HG02678 (cell line): ENCODE results near the gene SRRT.
"Not testable (repeated sequence)": the region's sequence is repeated elsewhere in the genome, so short reads cannot be mapped to it uniquely, and the experiment has no call there.

Experiments
- ATAC-seq: cut with Tn5 transposase; IDR thresholded peaks from one replicate; pipeline ENCODE4 v1.9.1; 2021; ENCODE audit warnings: mild to moderate bottlenecking, moderate library complexity; ENCODE audit not compliant: unreplicated experiment

SRRT gene

GRCh38 chr7:100893318-100893895 lies 18.5 kb downstream of the SRRT start:
- ATAC-seq, result no peak

- ATAC-seq, result no peak
Measured at GRCh38 chr7:100893910-100894721, 19.2 kb downstream of the SRRT start.

- no peak for ATAC-seq
Measured at GRCh38 chr7:100894860-100895700, 20.2 kb downstream of the SRRT start.

GRCh38 chr7:100895701-100895955 lies 20.7 kb downstream of the SRRT start, which contains the start of gene ACHE:
ACHE (minus strand) TSS chr7:100895888; CDS start chr7:100894232, 1,656 bp downstream.
- ATAC-seq, result no peak

DNA sequence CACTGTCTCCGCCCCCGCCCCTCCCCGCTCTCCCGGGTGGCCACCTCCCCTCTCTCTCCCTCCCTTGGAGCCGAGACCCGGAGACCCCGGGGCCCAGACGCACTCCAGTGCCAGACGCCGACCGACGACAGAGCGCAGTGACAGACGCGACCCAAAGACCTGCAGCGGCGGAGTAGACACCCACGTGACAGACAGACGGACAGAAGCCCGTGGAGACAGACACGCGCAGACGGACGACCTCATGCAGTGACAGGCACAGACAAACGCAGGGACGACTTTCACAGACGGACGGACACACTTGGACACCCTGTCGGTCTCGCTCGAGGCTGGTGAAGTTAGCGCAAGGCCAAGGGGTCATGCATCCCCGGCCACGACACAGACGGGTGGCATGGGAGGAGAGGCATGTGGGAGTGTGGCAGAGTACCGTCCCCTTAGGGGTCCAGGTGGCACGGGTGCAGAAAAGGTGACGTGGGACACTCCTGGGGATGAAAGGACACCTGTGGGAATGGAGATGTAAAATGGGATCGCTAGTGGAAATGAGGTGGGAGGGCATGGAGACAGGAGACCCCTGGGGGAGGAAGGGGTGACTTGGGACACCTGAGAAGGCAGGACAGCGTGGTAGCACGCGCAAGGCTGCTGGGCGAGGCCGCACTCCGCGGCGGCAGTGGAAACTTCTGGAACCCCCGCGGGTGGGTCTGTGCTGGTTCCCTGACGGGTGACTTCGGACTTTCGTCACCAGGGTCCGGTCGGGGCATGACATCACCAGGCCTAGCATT lies 21.2 kb downstream of the SRRT start:
- ATAC-seq, result no peak

GRCh38 chr7:100896732-100897608 lies 22.1 kb downstream of the SRRT start:
- no peak for ATAC-seq

GRCh38 chr7:100897772-100898454 lies 23.0 kb downstream of the SRRT start:
- ATAC-seq, result no peak

DNA sequence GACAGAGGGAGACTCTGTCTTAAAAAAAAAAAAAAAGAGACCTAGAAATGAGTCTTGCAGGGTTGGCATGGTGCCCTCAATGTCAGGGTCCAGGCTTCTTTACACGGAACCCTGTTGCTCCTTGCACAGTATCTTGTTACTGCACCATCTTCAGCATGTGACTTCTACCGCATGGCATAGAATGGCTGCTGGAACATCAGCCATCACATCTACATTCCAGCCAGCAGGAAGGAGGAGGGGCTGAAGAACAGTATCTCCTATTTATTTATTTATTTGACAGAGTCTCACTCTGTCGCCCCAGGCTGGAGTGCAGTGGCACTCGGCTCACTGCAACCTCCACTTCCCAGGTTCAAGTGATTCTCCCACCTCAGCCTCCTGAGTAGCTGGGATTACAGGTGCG lies 24.5 kb downstream of the SRRT start:
- no peak for ATAC-seq

- no peak for ATAC-seq
Measured at GRCh38 chr7:100900978-100901377, 26.1 kb downstream of the SRRT start.

DNA sequence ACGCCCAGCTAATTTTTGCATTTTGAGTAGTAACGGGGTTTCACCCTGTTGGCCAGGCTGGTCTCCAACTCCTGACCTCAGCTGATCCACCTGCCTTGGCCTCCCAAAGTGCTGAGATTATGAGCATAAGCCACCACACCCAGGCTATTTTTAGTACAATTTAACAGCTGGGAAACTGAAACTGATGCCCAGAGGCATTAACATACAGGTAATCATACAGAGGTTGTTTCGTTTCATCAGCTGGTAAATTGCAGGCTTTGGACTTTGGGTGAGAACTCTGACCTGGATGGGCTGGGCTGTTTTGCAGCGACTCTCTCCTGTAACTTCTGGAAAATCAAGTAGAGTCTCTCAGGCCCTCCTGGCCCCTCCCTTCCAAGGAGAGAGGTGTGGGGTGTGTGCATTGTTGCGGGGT lies 27.0 kb downstream of the SRRT start:
- ATAC-seq, result no peak

DNA sequence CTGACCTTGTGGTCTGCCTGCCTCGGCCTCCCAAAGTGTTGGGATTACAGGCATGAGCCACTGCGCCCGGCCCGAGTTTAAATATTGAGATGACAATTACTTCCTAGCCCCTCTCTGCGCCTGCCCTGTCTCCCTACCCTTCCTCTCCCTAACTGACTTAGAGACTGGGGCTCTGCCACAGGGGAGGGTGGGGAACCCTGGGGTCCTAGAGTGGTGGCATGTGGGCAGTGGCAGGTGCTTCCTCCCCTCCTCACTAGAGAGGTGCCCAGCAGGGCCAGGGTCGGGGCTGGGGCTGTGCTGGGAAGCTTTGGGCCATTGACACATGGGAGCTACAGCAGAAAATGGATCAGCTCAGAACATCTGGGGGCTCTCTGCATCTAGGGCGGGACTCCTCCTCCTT lies 27.7 kb downstream of the SRRT start:
- no peak for ATAC-seq

GRCh38 chr7:100908512-100908911 lies 33.6 kb downstream of the SRRT start:
- ATAC-seq, result no peak

DNA sequence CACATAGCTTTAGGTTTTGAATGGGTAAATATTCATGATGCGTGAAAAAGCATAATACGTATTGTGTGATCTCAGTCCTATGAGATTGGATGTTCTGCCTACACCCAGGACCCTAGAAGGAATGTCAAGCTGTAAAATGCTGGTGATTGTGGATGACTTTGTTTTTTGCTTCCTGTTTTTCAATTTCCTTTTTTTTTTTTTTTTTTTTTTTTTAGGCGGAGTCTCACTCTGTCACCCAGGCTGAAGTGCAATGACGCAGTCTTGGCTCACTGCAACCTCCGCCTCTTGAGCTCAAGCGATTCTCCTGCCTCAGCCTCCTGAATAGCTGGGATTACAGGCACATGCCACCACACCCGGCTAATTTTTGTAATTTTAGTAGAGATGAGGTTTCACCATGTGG lies 35.5 kb downstream of the SRRT start:
- ATAC-seq, result not testable (repeated sequence)

- no peak for ATAC-seq
Measured at GRCh38 chr7:100911484-100911883, 36.6 kb downstream of the SRRT start.

GRCh38 chr7:100914208-100914878 lies 39.4 kb downstream of the SRRT start:
- ATAC-seq, result no peak

DNA sequence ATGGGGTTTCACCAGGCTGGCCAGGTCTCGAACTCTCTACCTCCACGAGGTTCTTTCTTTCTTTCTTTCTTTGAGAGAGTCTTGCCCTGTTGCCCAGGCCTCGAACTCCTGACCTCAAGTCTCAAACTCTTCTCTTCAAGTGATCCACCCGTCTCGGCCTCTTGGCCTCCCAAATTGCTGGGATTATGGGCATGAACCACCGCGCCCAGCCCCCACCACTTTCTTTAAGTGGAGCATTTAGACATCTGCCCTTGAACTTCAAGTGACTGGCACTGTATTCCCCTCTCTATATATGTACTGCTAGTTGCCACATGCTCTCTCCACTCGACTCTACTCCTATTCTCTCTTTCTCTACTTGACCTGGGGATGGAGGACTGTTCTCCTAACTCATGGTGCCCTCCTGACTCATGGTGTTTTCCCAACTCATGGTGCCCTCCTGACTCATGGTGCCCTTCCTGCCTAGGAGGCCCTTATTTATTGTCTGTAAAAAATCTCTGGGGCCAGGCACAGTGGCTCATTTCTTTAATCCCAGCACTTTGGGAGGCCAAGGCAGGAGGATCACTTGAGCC lies 40.1 kb downstream of the SRRT start:
- no peak for ATAC-seq

DNA sequence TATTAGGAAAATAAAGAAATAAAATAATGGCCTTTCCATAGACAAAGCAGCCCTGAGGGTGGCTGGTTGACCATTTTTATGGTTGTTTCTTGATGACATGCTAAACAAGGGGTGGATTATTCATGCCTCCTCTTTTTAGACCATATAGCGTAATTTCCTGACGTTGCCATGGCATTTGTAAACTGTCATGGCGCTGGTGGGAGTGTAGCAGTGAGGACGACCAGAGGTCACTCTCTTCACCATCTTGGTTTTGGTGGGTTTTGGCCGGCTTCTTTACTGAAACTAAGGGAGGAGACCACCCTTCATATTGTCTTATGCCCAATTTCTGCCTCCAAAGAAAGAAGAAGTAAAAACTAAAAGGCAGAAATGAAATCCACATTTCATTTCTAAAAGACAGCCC lies 44.4 kb downstream of the SRRT start:
- not testable (repeated sequence) for ATAC-seq

GRCh38 chr7:100919779-100920437 lies 45.0 kb downstream of the SRRT start:
- ATAC-seq, result not testable (repeated sequence)
